Measurements from ENCODE around the gene DYNC2I2.

GRCh38 chr9:128669786-128670185 is 13.1 kb upstream of the DYNC2I2 start:
- TF ChIP-seq CTCF (IDR thresholded peaks at IDR 0.05), result no peak
- no peak for TF ChIP-seq POLR2A (IDR thresholded peaks at IDR 0.05)

All from lower leg skin (tissue), 3 donors.